SK-N-SH (cell line): ENCODE measurements around the gene BUD23.

Experiments
- FOSL2 ChIP-seq: IDR thresholded peaks from 2 replicates; pipeline ENCODE4 v1.4.0; 2012; ENCODE audit warnings: low read depth, mild to moderate bottlenecking, moderate library complexity, borderline replicate concordance
- TF ChIP-seq, protein P1 (sequence below): fragments of 200-600 bp; sonication (generic); IDR thresholded peaks from 2 replicates; pipeline ENCODE4 v1.6.1; 2017; ENCODE audit warnings: antibody characterized with exemption, mild to moderate bottlenecking, moderate library complexity

DNA sequence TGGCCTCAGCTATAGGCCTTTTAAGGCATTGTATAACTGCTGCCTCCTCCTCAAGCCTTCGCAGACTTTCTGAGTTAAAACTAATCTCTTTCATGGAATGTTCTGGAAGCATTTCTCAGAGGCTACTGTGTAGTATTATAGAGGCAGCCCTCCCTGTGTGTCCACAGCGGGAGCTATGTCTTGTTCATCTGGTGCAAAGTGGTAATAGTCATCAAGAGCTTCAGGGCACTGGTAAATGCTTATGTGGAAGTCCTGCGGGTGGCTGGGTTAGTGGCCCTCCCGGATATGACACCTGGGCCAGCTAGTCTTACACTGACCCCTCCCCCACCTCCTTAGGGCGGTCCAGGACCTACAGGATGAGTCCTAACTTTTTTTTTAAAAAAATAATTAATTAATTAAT lies 57.4 kb downstream of the BUD23 start:
- TF ChIP-seq FOSL2 = no peak
- TF ChIP-seq, protein P1, sequence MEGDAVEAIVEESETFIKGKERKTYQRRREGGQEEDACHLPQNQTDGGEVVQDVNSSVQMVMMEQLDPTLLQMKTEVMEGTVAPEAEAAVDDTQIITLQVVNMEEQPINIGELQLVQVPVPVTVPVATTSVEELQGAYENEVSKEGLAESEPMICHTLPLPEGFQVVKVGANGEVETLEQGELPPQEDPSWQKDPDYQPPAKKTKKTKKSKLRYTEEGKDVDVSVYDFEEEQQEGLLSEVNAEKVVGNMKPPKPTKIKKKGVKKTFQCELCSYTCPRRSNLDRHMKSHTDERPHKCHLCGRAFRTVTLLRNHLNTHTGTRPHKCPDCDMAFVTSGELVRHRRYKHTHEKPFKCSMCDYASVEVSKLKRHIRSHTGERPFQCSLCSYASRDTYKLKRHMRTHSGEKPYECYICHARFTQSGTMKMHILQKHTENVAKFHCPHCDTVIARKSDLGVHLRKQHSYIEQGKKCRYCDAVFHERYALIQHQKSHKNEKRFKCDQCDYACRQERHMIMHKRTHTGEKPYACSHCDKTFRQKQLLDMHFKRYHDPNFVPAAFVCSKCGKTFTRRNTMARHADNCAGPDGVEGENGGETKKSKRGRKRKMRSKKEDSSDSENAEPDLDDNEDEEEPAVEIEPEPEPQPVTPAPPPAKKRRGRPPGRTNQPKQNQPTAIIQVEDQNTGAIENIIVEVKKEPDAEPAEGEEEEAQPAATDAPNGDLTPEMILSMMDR = no peak
